Transverse colon (tissue), 4 donors: ENCODE data around the gene GFRA1. TPM values are rescaled to one million over a fixed set of nuclear protein-coding genes. Genes with fewer than 3 reads are reported as not detected.
"Not testable (repeated sequence)": the region's sequence is repeated elsewhere in the genome, so short reads cannot be mapped to it uniquely, and the experiment has no call there.

Source experiments
- DNase-seq: peaks from one replicate; pipeline ENCODE4 v3.0.0-alpha.2; 2019
- H3K27ac ChIP-seq, 4 donors: fragments of 200-600 bp; sonication (generic); 2 replicates each; pipeline ENCODE4 v1.5.1; 2016 to 2018; ENCODE audit warnings: inconsistent platforms in 4 of 4
- H3K27me3 ChIP-seq: fragments of 200-600 bp; sonication (generic); 2 replicates; pipeline ENCODE4 v1.5.1; 2017; ENCODE audit warnings: inconsistent platforms
- H3K36me3 ChIP-seq, 4 donors: fragments of 200-600 bp; sonication (generic); 2 replicates each; pipeline ENCODE4 v1.5.1; 2017 to 2019; ENCODE audit warnings: inconsistent platforms in 4 of 4
- H3K4me1 ChIP-seq, 4 donors: fragments of 200-600 bp; sonication (generic); 2 replicates each; pipeline ENCODE4 v1.5.1; 2017 to 2020; ENCODE audit warnings: inconsistent platforms in 4 of 4
- H3K4me3 ChIP-seq, 4 donors: fragments of 200-600 bp; sonication (generic); 1 replicate in 1 of 4; 2 replicates in 3 of 4; pipeline versions ENCODE4 v1.5.1 to v1.6.1; 2017 to 2019; ENCODE audit warnings: inconsistent platforms in 4 of 4
- H3K9me3 ChIP-seq, 2 donors: fragments of 200-600 bp; sonication (generic); 2 replicates each; pipeline ENCODE4 v1.5.1; 2017 to 2019; ENCODE audit warnings: inconsistent platforms in 2 of 2
- EP300 ChIP-seq: sonication (generic); formaldehyde crosslinking; IDR thresholded peaks from one replicate; pipeline ENCODE4 v1.6.1; 2017; ENCODE audit warnings: antibody characterized with exemption, low read depth
- POLR2A ChIP-seq: fragments of 450-650 bp; IDR thresholded peaks from one replicate; pipeline ENCODE4 v1.6.1; 2016; ENCODE audit warnings: antibody characterized with exemption, mild to moderate bottlenecking, moderate library complexity
- POLR2AphosphoS5 ChIP-seq, 3 donors: sonication (generic); formaldehyde crosslinking; IDR thresholded peaks; one replicate each; pipeline ENCODE4 v1.6.1; 2016; ENCODE audit warnings: antibody characterized with exemption in 3 of 3
- WGBS, 2 donors: methylation state at CpG; one replicate each; pipeline ENCODE4 v1.1.5; 2018; ENCODE audit warnings: low coverage in 1 of 2; 5-methylcytosine and 5-hydroxymethylcytosine counted together
- in situ Hi-C, 4 donors: fragments of 200-750 bp; cut with MboI; loops; one replicate each; pipeline versions ENCODE4 v1.15.0 to v1.15.1; 2017; ENCODE audit warnings: low sequenced_read_pairs in 3 of 4, low pct_ligation_motif_present in 1 of 4, low pct_unique_long_range_greater_than_20kb in 1 of 4
- intact Hi-C: fragments of 100-400 bp; cut with DNase I; formaldehyde crosslinking; loops from one replicate; pipeline ENCODE4 v1.15.1; 2023; ENCODE audit warnings: low total_unique reads
- total RNA-seq, 4 donors: library from RNA; depleted of rRNA; stranded (reverse); fragments of >200 nt; gene quantifications; one replicate each; pipeline ENCODE4 v1.1.0, GENCODE V29; 2016
- TF ChIP-seq, protein P1 (sequence below), 5 experiments: fragments of 200-600 bp in 3 of 5; fragments of 450-650 bp in 2 of 5; sonication (generic) in 3 of 5; IDR thresholded peaks; 1 replicate in 2 of 5; 2 replicates in 3 of 5; pipeline ENCODE4 v1.5.1; 2016 to 2017; ENCODE audit warnings: antibody characterized with exemption in 5 of 5, inconsistent platforms in 3 of 5, mild to moderate bottlenecking in 2 of 5, moderate library complexity in 1 of 5

GFRA1 gene
- total RNA-seq, 4 donors from 2014 or later, result 12.0 to 32.8 (median 17.3) TPM

GRCh38 chr10:116055252-116055916 is 217.6 kb downstream of the GFRA1 start:
- intact Hi-C loops (no loop called here), in situ Hi-C loops (no loop called here)
- H3K27ac ChIP-seq, result peak overlapping the region in 1 of 4 donors; percentile 53
- H3K36me3 ChIP-seq, result no peaks in the 10 kb centered on the region
- DNase-seq, result no peak
- H3K27me3 ChIP-seq, result no peaks in the 10 kb centered on the region
- TF ChIP-seq POLR2AphosphoS5 (IDR thresholded peaks at IDR 0.05) (no peak), EP300 (no peak), POLR2A (no peak)
- TF ChIP-seq, protein P1, sequence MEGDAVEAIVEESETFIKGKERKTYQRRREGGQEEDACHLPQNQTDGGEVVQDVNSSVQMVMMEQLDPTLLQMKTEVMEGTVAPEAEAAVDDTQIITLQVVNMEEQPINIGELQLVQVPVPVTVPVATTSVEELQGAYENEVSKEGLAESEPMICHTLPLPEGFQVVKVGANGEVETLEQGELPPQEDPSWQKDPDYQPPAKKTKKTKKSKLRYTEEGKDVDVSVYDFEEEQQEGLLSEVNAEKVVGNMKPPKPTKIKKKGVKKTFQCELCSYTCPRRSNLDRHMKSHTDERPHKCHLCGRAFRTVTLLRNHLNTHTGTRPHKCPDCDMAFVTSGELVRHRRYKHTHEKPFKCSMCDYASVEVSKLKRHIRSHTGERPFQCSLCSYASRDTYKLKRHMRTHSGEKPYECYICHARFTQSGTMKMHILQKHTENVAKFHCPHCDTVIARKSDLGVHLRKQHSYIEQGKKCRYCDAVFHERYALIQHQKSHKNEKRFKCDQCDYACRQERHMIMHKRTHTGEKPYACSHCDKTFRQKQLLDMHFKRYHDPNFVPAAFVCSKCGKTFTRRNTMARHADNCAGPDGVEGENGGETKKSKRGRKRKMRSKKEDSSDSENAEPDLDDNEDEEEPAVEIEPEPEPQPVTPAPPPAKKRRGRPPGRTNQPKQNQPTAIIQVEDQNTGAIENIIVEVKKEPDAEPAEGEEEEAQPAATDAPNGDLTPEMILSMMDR (IDR thresholded peaks at IDR 0.05), result no peak
- WGBS, 2 donors, result 52% methylated on average over 7 to 14 of the region's 14 CpGs
- H3K9me3 ChIP-seq, result no peaks in the 10 kb centered on the region
- H3K4me1 ChIP-seq, result peaks cover 0 to 6% (median 0%) of the 10 kb centered on the region in 4 donors
- H3K4me3 ChIP-seq, result no peak overlapping the region

DNA sequence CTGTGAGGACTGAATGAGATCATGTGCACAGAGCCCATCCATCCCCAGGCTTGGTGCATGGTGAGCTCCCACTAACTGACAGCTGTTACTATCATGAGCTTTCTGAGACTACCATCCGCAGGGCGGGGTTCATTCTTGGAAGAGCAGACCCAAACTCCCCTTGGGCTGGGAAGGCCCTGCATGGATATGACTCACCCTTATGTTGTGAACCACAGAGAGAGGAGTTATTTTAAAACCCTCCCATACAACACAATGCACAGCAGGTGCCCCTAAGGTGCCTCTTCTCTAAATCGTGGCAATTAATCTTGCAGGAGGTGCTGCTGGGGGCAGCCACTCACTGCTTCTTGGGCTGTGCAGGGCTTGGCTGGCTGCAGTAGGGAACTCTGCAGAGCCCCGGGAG is 219.1 kb downstream of the GFRA1 start:
- H3K4me1 ChIP-seq, result peaks cover 0 to 6% (median 0%) of the 10 kb centered on the region in 4 donors
- no peak overlapping the region for H3K27ac ChIP-seq
- intact Hi-C loops, result no loop called here
- H3K27me3 ChIP-seq, result no peaks in the 10 kb centered on the region
- H3K36me3 ChIP-seq, result no peaks in the 10 kb centered on the region
- WGBS, 2 donors, result 74% methylated on average over 4 of the region's 4 CpGs; no CpG with 5 or more reads in 1 of the 2 donors
- no peak for TF ChIP-seq POLR2AphosphoS5 (IDR thresholded peaks at IDR 0.05)
- TF ChIP-seq EP300, result no peak
- no peak overlapping the region for H3K4me3 ChIP-seq
- H3K9me3 ChIP-seq, result no peaks in the 10 kb centered on the region
- in situ Hi-C loops, result no loop called here
- DNase-seq, result no peak

- H3K27me3 ChIP-seq, H3K36me3 ChIP-seq, intact Hi-C loops, in situ Hi-C loops, H3K4me3 ChIP-seq, DNase-seq, H3K4me1 ChIP-seq, H3K27ac ChIP-seq, H3K9me3 ChIP-seq: not testable (repeated sequence)
- WGBS, 2 donors, result 86 to 91% methylated on average over 3 of the region's 3 CpGs
Measured at GRCh38 chr10:116053009-116053730, 219.8 kb downstream of the GFRA1 start.

- H3K27ac ChIP-seq, H3K9me3 ChIP-seq, H3K4me1 ChIP-seq, H3K36me3 ChIP-seq, H3K27me3 ChIP-seq, H3K4me3 ChIP-seq, in situ Hi-C loops, intact Hi-C loops, DNase-seq: not testable (repeated sequence)
- WGBS, 2 donors, result 93 to 100% methylated on average over 1 of the region's 3 CpGs
Measured at GRCh38 chr10:116052522-116052921, 220.5 kb downstream of the GFRA1 start.

GRCh38 chr10:116049974-116050304 is 223.1 kb downstream of the GFRA1 start:
- H3K27me3 ChIP-seq, result no peaks in the 10 kb centered on the region
- H3K9me3 ChIP-seq, result no peaks in the 10 kb centered on the region
- intact Hi-C loops (no loop called here), in situ Hi-C loops (no loop called here)
- no peak for DNase-seq
- no peaks in the 10 kb centered on the region for H3K4me1 ChIP-seq
- H3K36me3 ChIP-seq, result no peaks in the 10 kb centered on the region
- 71 to 91% methylated on average over 2 to 5 of the region's 5 CpGs for WGBS, 2 donors
- no peak overlapping the region for H3K27ac ChIP-seq
- no peak for TF ChIP-seq POLR2AphosphoS5 (IDR thresholded peaks at IDR 0.05)
- no peak for TF ChIP-seq POLR2A
- no peak for TF ChIP-seq EP300
- TF ChIP-seq, protein P1 (IDR thresholded peaks at IDR 0.05), result no peak
- H3K4me3 ChIP-seq, result no peak overlapping the region
